Activated CD4-positive, alpha-beta T cell treated with anti-CD3 and anti-CD28 coated beads for 1 hour (primary cell): ENCODE results near the gene PFDN2.

ENCODE experiments used
- DNase-seq: peaks from one replicate; pipeline ENCODE4 v3.0.0-alpha.2; 2020

PFDN2 gene

GRCh38 chr1:161099090-161099802, 18.6 kb downstream of the PFDN2 start:
- no peak for DNase-seq

DNA sequence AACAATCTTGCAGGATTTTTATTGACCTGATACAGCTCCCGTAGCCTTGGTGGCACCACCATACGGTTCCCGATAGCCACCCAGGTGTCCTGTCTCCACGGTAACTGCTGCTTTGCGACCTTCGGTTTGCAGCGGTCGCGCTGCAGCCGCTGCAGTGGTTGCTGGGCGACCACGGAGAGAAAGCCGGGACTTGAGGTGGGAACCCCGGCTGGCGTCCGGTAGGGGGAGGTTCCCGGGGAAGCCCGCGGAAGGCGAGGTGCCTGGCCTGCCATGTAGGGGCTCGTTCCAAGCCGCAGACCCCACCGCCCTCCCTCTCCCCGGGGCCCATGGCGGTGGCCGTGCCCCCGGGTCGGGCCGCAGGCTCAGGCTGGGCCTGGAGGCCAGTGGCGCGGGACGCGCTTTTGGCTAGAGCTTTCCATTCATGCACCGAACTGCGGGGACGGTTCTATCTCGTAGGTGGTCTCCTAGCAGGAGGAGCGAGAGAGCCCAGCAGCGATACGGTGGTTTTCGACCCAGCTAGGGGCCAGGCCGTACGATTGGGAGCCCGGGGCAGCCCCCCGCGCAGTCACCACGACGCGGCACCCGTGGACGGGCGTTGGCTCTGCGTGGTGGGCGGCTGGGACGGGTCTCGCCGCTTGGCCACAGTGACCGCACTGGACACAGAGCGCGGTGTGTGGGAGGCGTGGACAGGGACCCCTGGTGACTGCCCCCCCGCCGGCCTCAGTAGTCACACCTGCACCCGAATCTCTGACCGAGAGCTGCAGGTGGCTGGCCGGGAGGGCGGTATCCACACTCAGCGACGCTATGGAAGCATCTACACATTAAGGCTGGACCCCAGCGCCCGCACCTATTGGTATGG, 19.4 kb downstream of the PFDN2 start, which contains the start of gene KLHDC9:
KLHDC9 (plus strand) TSS at position 152 of the 859 bp plus-strand sequence; CDS start at position 327, 175 bp downstream.
- peak; percentile 34 for DNase-seq

GRCh38 chr1:161096530-161096929, 21.3 kb downstream of the PFDN2 start:
- no peak for DNase-seq

DNA sequence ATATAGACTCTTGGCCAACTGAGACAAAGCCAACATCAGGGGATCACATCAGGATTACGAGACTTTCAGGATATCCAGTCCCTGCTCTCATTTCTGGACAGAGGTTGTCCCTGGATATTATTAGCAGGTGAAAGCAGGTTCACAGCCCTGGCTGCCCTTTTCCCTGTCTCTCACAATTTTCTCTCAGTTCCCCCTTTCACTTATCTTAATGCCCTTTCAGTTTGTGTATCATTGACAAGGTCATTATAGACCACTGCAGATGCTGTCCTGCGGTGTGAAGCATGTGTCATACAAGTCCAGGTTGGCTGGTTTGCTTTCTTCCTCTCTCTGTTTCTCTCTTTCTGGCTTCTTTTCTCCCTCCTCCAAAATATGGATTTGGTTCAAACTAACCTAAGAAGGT, 21.8 kb downstream of the PFDN2 start:
- no peak for DNase-seq

DNA sequence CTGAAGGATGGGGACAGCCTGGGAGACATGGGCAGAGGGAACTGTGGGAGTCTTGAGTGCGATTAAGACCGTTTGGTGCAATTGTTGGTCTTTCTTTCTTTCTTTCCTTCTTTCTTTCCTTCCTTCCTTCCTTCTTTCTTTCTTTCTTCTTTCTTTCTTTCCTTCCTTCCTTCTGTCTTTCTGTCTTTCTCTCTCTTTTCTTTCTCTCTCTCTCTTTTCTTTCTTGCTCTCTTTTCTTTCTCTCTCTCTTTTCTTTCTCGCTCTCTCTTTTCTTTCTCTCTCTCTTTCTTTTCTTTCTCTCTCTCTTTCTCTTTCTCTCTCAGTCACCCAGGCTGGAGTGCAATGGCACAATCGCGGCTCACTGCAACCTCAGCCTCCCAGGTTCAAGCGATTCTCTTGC, 22.6 kb downstream of the PFDN2 start:
- DNase-seq = no peak

DNA sequence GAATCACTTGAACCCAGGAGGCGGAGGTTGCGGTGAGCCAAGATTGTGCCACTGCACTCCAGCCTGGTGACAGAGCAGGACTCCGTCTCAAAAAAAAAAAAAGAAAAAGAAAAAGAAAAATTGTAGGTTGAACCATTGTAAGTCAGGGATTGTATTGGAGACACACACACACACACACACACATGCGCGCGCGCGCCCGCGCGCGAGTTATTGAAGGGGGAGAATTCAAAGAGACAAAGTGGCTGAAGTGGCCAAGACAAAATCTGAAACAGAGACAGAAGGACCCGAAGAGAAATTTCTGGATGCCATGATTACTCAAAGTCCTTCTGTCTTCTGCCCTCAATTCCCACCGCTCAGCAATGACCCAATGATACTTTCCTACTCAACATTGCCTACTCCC, 23.4 kb downstream of the PFDN2 start:
- no peak for DNase-seq

GRCh38 chr1:161092621-161093028, 25.2 kb downstream of the PFDN2 start:
- DNase-seq = no peak

DNA sequence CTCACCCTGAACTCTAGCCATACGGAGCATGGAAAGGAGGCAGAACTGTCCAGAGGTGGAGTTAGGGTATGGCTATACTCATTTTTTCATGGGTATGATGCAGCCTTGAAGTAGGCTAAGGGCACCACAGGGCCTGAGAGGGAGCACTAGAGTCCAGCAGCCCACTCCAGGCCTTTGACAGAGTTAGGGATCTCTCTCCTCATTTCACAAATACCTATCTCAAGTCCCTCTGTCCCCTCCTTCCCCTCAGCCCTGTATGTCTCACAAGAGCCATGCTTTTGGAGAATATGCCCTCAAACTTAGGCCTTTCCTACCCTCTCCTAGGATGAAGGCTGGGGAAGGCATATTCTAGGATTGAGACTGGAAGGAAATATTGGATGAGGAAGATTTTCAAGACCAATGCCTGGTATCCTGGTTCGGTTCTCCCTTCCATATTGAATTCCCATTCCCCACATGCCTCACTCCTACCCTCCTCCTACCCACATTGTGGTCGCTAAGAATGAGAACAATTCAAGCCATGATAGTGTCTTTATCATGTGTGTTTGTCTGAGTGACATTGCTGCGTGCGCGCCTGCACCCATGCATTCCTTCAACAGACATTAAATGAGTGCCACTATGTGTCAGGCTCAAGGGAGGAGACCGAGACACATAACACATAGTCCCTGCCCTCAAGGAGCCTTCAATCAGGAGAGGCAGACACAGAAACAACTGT, 25.9 kb downstream of the PFDN2 start:
- no peak for DNase-seq

GRCh38 chr1:161091093-161091492, 26.7 kb downstream of the PFDN2 start:
- DNase-seq = no peak

DNA sequence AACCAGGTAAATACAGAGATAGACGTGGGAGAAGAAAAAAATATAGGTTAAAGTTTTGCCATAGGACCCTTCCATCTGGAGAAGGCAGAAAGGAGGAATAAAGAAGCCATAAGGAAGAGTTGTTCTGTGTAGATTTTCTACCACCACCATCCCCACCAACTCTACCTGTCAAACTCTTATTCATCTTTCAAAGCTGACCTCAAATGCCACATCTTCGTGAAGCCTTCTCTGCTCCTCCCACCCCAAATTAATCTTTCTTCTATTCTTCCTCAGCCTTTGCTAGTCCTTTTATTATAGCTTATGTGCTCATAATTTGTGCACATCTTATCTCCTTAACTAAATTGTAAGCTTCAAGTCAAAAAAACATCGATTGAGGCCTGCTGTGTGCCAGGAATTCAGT, 27.2 kb downstream of the PFDN2 start:
- no peak for DNase-seq

- no peak for DNase-seq
Observed at GRCh38 chr1:161089938-161090337, 27.9 kb downstream of the PFDN2 start.

GRCh38 chr1:161089251-161089924, 28.4 kb downstream of the PFDN2 start, which contains the start of gene NECTIN4:
Gene NECTIN4 (minus strand): TSS chr1:161089558. CDS start chr1:161089296, 262 bp downstream.
- no peak for DNase-seq

DNA sequence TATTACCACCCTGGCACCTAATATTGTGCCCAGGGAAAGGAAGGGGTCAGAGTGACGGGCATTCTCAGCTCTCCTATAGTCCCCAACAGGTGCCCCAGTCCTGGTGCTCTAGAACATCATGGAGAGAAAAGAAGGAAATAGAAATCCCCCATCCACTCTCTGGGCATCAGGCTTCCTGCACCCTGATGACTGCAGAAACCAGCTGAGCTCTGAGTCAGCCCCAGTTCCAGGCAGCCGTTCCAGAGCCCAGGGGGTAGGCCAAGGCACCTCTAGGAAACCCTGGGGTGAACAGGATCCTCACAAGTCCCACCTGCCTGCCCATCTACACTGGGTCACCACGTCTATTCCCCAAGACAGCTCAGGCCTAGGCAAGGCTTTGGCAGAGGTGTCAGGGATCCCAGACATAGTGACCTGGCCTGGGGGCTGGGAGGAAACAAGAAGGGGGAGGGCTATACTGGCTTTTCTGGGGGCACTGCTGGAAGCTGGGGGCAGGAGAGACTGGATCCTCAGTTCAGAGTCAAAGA, 29.2 kb downstream of the PFDN2 start:
- DNase-seq = no peak

GRCh38 chr1:161086457-161086856, 31.4 kb downstream of the PFDN2 start:
- no peak for DNase-seq

DNA sequence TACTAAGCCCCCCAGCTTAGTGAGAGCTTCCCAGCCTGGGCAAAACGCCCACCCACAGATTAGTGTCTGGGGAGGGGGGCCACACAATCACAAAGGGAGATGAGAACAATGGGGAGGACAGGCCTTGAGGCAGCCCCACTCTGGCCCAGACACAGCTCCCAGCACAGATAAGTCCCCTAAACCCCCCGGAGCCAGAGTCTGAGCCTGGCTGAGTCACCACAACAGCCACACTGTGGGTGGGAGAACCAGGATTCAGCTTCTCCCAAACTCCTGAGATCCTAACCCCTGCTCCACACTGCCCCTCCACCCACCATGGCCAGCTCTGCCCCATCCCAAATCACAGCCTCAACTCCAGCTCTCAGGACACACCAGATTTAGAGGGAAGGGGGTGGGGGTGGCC, 32.7 kb downstream of the PFDN2 start:
- no peak for DNase-seq

GRCh38 chr1:161084597-161084988, 33.2 kb downstream of the PFDN2 start:
- no peak for DNase-seq

DNA sequence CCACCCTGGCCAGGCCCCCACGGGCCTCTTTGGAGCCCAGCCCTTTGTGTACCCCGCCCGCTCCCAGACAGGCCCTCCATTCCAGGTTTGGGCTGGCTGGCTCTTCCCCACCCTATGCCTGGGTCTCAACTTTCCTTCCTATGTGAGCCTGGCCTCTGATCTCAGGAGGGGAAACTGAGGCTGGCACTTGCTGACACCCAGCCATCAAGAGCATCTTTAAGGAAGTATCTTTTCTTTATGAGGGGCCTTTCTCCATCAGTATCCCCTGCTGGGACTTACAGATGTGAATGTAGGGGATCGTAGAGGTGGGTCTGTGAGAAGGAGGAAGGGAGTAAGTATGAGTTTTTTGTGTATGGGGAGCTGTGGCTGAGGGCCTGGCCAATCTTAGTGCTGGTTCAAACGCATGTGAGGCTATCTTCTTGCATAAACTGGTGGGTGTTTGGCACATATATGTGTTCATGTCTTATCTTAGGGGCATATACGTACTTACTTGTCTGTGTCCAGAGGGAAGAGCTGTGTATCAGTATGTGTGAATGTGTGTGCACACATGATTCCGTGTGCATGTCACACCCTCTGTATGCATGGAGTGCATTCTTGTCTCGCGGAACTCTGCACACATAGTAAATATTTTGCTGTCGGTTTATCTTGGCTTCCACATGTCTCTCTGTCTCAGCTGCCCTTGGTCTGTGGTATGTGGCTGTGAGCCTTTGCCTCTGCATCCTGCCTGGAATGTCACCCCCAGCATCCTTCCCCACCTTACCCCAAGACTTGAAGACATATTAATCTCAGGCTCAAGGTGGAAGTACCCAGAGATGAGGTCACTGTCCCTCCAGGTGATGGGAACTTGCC, 33.9 kb downstream of the PFDN2 start:
- no peak for DNase-seq

GRCh38 chr1:161082996-161083747, 34.7 kb downstream of the PFDN2 start:
- DNase-seq = no peak

- DNase-seq = no peak
Observed at GRCh38 chr1:161082483-161082882, 35.4 kb downstream of the PFDN2 start.

DNA sequence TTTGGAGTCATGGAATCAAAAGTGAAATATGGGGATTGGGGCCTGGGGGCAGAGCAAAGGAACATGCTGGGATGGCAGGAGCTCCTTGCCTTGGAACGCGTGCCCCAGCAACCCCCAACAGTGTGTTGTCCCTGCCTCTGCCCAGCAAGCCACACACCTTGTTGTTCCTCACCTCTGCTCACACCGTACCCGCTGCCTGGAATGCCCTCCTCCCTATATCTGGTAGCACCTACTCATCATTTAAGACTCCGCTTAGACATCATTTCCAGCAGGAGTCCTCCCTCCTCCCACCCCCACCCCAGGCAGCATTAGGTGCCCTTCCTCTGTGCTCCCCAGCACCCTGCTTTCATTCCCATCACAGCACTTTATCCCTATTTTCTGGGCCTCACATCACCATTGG, 36.3 kb downstream of the PFDN2 start:
- DNase-seq = no peak
